ENCODE data around the gene GMEB2. TPM values are rescaled to one million over a fixed set of nuclear protein-coding genes. Genes with fewer than 3 reads are reported as not detected.
"Not testable (repeated sequence)": the region's sequence is repeated elsewhere in the genome, so short reads cannot be mapped to it uniquely, and the experiment has no call there.

GMEB2 gene
- total RNA-seq, 2 experiments from 2014 or later: 16.3 to 19.3 TPM

DNA sequence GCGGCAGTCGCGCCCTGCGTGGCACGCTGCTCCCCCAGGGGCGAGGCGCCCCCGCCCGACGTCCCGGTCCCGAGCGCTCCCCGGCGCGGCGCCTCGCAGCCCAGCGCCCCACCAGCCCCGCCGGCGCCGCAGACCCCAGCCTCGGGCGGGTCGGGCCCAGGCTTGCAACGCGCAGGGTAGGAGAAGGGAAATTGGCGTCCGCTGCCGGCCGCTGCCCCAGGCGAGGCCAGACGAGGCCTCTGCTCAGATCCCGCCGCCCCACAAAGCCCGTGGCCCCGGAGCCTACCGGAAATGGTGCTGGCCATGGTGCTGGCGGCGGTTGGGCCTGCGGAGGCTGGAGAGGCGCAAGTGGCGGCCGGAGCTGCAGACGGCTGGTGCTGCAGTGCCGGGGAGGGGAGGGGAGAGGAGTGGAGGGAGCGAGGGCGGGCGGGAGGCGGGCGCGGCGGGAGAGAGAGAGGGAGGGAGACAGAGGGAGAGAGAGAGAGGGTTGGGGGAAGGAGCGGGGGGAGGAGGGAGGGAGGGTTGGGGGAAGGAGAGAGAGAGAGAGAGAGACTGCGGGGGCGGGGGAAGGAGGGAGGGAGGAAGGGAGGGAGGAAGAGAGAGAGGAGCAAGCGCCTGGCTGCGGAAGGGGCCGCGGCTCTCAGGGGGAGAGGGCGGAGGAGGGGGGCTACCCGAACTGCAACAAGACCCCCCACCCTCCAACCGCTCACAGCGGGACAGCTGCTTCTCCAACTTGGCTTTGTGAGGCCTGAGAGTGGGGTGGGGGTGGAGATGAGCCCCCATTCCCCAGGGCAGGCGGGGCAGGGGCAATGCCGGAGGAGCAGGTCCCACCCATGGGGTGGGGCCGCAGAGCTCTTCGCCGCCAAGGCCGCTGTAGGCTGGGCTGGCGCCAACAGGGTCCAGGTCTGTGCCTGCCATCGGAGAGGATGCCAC, 26.4 kb upstream of the GMEB2 start, which contains the start of gene STMN3:
Gene STMN3 (minus strand): TSS at position 384 of the 933 bp plus-strand sequence. CDS start 79 bp downstream, at position 305.
- CTCF ChIA-PET: interaction anchor here (1.1 to 1.5 kb wide), 2 partner anchors 12 to 28 kb away, joined by 4 to 7 read pairs; no protein-coding TSS in a partner anchor
- Mint-ChIP-seq H3K4me1 (peaks cover 26% of the 10 kb centered on the region), H3K9me3 (ENCODE audit: low read depth) (no peaks in the 10 kb centered on the region), H3K27me3 (peaks cover 6% of the 10 kb centered on the region), H3K4me3 (peak within 1 kb of the TSS; percentile 70), H3K36me3 (no peaks in the 10 kb centered on the region), H3K27ac (peak within 1 kb of the TSS; percentile 56)
- DNase-seq: peak; percentile 84
- peak; percentile 56 for ATAC-seq

DNA sequence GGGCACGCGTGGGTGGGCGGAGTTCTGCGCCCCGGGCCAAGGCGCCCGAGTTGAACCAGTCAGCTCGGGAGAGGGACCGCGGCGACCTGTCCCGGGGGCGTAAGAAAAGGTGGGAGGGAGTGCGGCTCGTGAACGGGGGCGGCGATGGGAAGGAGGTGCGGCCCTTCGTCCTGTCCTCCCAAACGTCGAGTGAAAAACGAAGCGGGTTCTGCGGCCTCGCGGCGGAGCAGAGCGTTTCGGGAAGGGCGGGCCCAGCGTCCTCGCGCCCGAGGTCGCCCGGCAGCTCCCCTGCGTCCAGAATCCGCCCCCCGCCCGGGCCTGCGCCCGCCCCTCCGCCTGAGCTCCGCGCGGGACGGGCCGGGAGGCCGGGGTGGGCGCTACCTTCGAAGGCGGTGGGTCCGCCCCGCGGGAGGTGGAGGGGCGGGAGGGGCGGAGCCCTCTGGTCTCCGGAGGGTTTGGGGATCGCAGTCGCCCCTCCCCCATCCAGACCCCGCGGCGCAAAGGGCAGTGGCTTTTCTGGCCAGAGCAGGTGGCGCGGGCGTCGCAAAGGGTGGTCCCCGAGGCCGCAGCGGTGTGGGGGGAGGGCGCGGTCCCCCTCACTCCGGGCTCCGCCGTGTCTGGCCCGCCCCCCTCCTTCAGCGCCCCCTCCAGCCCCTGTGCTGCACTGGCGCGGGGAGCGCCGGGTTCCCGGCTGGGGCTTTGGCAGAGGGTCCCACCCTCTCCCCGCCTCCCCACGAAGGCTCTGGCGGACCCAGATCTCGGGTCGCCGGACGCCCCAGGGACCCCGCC, 25.5 kb upstream of the GMEB2 start:
- ATAC-seq: peak; percentile 40
- Mint-ChIP-seq H3K36me3 (no peaks in the 10 kb centered on the region), H3K27me3 (peaks cover 6% of the 10 kb centered on the region), H3K4me1 (peaks cover 20% of the 10 kb centered on the region), H3K4me3 (peak overlapping the region; percentile 36), H3K9me3 (ENCODE audit: low read depth) (no peaks in the 10 kb centered on the region), H3K27ac (no peak overlapping the region)
- CTCF ChIA-PET: interaction anchor here (1.0 to 1.5 kb wide), 2 partner anchors 10 to 11 kb away, joined by 5 to 7 read pairs; no protein-coding TSS in a partner anchor
- no peak for DNase-seq

DNA sequence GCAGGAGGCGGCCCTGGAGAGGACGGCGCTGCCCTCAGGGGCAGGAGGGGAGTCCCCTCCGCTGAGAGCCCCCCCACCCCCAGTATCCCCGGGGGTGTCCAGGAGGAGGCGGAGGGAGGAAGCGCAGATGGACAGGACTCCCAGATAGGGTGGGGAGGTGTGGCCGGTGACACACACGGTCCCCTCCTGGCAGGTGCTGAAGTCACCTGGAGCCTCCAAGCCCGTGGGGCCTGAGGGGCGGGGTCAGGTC, 25.0 kb upstream of the GMEB2 start:
- no peak for DNase-seq
- no peak overlapping the region for H3K27ac Mint-ChIP-seq
- CTCF ChIA-PET: interaction anchor here (1.0 kb wide), 1 partner anchor 10 kb away, joined by 5 read pairs; no protein-coding TSS in a partner anchor

DNA sequence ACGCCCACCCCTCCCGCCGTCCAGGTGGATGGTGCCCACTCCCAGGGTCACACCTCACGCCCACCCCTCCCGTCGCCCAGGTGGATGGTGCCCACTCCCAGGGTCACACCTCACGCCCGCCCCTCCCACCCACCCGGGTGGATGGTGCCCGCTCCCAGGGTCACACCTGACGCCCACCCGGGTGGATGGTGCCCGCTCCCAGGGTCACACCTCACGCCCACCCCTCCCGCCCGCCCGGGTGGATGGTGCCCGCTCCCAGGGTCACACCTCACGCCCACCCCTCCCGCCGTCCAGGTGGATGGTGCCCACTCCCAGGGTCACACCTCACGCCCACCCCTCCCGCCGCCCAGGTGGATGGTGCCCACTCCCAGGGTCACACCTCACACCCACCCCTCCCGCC, 23.6 kb upstream of the GMEB2 start:
- H3K9me3 Mint-ChIP-seq (ENCODE audit: low read depth); ATAC-seq: not testable (repeated sequence)

More for the DNA sequence above, 25.0 kb upstream of the GMEB2 start:
- Mint-ChIP-seq H3K4me1 (peaks cover 15% of the 10 kb centered on the region), H3K9me3 (ENCODE audit: low read depth) (no peaks in the 10 kb centered on the region), H3K36me3 (no peaks in the 10 kb centered on the region), H3K4me3 (peak overlapping the region; percentile 36), H3K27me3 (peaks cover 6% of the 10 kb centered on the region)
- ATAC-seq: no peak

DNA sequence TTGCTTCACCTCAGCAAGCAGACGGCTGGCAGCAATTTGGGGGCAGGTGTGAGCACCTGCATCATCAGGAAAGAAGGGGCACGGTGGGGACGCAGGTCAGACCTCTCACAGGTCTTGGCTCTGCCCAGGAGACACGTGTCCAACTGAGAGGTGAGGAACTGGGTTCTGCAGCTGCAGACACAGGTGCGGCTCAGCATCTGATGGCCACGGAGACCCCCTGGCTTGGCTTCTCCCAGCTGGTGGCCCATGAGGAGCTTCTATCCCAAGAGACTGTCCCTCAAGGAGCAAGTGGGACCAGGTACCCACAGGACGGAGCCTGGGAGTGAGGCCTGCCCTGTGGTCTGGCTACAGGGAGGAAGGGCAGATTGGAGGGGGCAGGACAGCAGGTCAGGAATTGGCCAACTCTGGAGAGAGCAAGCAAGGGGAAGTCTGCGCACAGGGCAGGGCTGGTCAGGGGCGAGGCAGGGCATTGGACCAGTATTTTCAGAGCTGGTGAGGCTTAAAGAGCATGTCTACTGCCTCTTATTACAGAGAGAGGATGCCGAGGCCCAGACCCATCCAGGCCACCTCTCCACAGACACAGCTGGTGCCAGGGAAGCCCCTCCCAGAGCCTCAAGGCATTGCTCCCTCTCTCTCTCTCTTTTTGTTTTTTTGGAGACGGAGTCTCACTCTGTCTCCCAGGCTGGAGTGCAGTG, 22.1 kb upstream of the GMEB2 start:
- Mint-ChIP-seq H3K36me3 (no peaks in the 10 kb centered on the region), H3K27me3 (peaks cover 6% of the 10 kb centered on the region), H3K4me3 (no peak overlapping the region), H3K27ac (no peak overlapping the region), H3K9me3 (ENCODE audit: low read depth) (no peaks in the 10 kb centered on the region), H3K4me1 (peaks cover 7% of the 10 kb centered on the region)
- CTCF ChIA-PET: no interaction called here
- DNase-seq (no peak), ATAC-seq (no peak)

More for the DNA sequence above, 23.6 kb upstream of the GMEB2 start:
- H3K27ac Mint-ChIP-seq, H3K36me3 Mint-ChIP-seq, CTCF ChIA-PET, H3K4me3 Mint-ChIP-seq, H3K27me3 Mint-ChIP-seq, DNase-seq: not testable (repeated sequence)
- peaks cover 15% of the 10 kb centered on the region for H3K4me1 Mint-ChIP-seq

DNA sequence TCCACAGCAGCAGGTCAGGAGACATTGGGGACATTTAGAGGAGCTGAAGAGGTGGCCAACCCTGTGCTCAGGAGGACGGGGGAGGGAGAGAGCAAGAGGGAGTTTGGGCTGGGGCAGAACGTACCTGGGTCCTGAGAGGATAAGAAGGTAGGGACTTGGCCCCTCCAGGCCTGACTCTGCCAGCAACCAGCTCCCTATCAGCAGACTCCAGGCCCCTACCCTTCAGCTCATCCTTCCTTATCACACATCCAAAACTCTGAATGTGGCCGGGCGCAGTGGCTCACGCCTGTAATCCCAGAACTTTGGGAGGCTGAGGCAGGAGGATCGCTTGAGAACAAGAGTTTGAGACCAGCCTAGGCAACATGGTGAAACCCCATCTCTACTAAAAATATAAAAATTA, 21.3 kb upstream of the GMEB2 start:
- CTCF ChIA-PET: interaction anchor here (0.8 to 1.0 kb wide), 3 partner anchors 35 to 472 kb away, joined by 3 read pairs; no protein-coding TSS in a partner anchor

DNA sequence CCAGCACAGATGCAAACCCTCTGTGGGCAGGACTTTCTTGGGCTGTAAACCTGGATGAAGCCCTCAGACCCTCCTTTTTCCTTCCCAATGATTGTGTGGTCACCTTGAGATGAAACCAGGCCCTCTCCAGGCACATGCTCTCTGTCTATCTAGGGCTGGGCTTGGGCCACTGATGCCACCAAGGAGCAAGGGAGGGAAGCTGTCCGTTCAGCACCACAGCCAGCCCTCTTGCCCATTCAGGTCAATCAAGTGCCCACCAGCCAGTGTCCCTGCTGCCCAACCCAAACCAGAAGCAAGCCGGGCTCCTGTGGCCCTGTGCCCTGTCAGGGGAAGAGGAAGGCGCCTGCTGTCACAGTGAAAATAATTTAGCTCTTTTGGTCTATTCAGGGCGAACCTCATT, 18.3 kb upstream of the GMEB2 start:
- CTCF ChIA-PET: interaction anchor here (1.0 to 1.3 kb wide), 2 partner anchors 106 to 108 kb away, joined by 3 read pairs; partner anchors contain the start of gene PTK6

More for the DNA sequence above, 21.3 kb upstream of the GMEB2 start:
- no peak overlapping the region for H3K27ac Mint-ChIP-seq
- ATAC-seq (no peak), DNase-seq (no peak)
- no peaks in the 10 kb centered on the region for H3K9me3 Mint-ChIP-seq (ENCODE audit: low read depth)
- peaks cover 3% of the 10 kb centered on the region for H3K4me1 Mint-ChIP-seq
- H3K4me3 Mint-ChIP-seq: no peak overlapping the region
- H3K27me3 Mint-ChIP-seq: peaks cover 6% of the 10 kb centered on the region
- H3K36me3 Mint-ChIP-seq: no peaks in the 10 kb centered on the region

DNA sequence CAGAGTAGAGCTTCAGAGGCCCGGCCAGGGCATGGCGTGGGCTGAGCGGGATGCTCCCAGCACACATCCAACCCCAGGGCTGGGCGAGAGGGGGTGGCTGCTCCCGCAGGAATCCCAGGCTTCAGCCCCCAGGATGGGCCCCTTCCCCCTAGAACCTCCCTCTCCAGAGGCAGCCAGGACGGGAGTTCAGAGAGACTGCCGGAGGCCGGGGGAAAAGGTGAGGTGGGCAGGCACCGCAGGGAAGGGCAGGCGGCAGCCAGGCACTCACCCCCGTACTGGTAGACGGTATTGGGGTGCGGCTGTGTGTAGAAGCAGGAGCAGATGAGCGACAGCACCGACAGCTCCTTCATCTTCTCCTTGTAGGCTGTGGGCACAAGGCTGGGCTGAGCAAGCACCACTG, 17.0 kb upstream of the GMEB2 start:
- Mint-ChIP-seq H3K9me3 (ENCODE audit: low read depth) (no peaks in the 10 kb centered on the region), H3K27me3 (no peaks in the 10 kb centered on the region), H3K4me1 (peaks cover 14% of the 10 kb centered on the region), H3K36me3 (no peaks in the 10 kb centered on the region), H3K27ac (no peak overlapping the region), H3K4me3 (no peak overlapping the region)
- CTCF ChIA-PET: no interaction called here
- ATAC-seq (no peak), DNase-seq (no peak)

More for the DNA sequence above, 18.3 kb upstream of the GMEB2 start:
- Mint-ChIP-seq H3K4me1 (peaks cover 4% of the 10 kb centered on the region), H3K4me3 (no peak overlapping the region), H3K9me3 (ENCODE audit: low read depth) (no peaks in the 10 kb centered on the region), H3K27me3 (no peaks in the 10 kb centered on the region), H3K36me3 (no peaks in the 10 kb centered on the region), H3K27ac (no peak overlapping the region)
- no peak for ATAC-seq
- no peak for DNase-seq

DNA sequence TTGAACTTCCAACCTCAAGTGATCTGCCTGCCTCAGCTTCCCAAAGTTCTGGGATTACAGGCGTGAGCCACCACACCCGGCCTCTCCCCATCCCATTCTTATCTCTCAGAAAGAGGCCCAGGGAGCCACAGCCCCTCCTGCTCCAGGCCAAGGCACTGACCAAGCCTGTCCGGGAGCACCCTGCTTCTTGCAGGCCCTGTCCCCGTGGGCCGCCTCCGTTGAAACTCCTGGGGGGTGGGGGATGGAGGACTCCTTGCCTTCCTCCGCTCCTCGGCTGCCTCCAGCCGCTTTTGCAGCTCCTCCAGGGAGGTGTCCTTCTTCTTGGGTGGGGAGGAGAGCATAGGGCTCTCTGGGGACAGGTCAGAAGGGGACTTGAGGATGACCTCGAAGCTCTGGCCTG, 16.6 kb upstream of the GMEB2 start:
- H3K4me1 Mint-ChIP-seq: peaks cover 16% of the 10 kb centered on the region
- no peak for ATAC-seq
- H3K36me3 Mint-ChIP-seq: no peaks in the 10 kb centered on the region
- no peaks in the 10 kb centered on the region for H3K9me3 Mint-ChIP-seq (ENCODE audit: low read depth)
- DNase-seq: no peak
- H3K4me3 Mint-ChIP-seq: peak overlapping the region; percentile 35
- H3K27me3 Mint-ChIP-seq: no peaks in the 10 kb centered on the region
- CTCF ChIA-PET: no interaction called here
- H3K27ac Mint-ChIP-seq: no peak overlapping the region

DNA sequence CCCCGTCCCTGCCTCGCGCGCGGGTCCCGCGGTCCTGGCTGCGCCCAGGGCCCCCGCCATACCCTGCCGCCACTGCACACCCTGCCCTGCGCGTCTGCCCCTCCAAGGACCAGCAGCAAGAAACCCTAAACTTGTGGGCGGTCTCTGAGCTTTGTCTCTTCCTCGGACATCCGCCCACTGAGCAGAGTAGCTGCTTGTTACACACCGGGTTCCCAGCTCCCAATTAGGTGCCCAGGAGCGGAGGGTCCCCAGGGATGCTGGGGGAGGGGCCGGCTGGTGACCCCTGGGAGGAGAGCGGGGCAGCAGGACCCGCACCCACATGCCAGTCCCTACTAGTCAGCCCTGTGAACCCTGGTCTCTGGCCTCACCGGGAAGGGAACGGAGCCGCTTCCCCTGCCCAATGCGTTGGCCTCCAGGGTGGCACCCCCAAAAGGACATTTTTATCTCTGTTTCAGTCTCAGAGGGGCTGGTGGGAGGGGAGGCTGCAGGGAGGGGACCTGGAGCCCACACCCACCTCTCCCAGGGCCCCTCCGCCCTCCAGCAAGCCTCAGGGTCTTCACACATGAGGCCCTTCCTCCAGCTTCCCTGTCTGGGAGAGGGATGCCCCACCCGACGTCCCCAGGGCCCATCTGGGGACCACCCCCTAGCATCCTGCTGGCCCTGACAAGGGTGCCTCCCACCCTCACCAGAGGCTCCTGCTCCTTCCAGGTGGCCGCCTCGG, 15.8 kb upstream of the GMEB2 start:
- H3K27ac Mint-ChIP-seq: peak overlapping the region; percentile 57
- H3K27me3 Mint-ChIP-seq: no peaks in the 10 kb centered on the region
- peak overlapping the region; percentile 57 for H3K4me3 Mint-ChIP-seq
- H3K36me3 Mint-ChIP-seq: no peaks in the 10 kb centered on the region
- DNase-seq (peak; percentile 58), ATAC-seq (no peak)
- H3K4me1 Mint-ChIP-seq: peaks cover 22% of the 10 kb centered on the region
- CTCF ChIA-PET: interaction anchor here (0.9 to 2.1 kb wide), 18 partner anchors 9 to 338 kb away, joined by 3 to 19 read pairs (median 6); partner anchors contain the start of genes HELZ2, LIME1, PPDPF and PRPF6
- no peaks in the 10 kb centered on the region for H3K9me3 Mint-ChIP-seq (ENCODE audit: low read depth)

DNA sequence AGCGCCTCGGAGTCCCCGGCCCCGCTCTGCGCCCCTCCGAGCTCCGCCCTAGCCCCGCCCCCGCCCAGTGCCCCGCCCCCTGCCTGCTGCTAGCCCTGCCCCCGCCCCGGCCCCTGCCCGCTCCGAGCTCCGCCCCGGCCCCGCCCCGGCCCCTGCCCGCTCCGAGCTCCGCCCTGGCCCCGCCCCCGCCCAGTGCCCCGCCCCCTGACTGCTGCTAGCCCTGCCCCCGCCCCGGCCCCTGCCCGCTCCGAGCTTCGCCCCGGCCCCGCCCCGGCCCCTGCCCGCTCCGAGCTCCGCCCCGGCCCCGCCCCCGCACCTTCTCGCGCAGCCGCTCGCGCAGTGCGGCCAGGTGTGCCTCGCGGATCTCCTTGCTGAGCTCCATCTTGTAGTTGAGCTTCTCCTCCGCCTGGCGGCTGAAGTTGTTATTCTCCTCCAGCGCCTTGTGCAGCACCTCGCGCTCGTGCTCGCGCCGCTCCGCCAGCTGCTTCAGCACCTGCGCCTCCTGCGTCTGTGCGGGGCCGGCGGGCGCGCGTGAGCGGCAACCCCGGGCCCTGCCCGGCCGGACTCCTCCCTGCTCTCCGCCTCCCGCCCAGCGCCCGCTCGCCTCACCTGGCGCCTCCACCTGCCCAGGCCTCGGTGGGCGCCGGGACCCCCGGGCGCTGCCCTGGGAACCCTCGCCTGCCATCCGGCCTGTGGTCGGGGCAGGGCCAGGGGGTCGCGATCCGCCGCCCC, 15.1 kb upstream of the GMEB2 start:
- CTCF ChIA-PET: interaction anchor here (0.7 to 2.1 kb wide), 27 partner anchors 10 to 339 kb away, joined by 3 to 19 read pairs (median 5); partner anchors contain the start of genes GMEB2, HELZ2, LIME1 and PPDPF

More for the DNA sequence above, 15.1 kb upstream of the GMEB2 start:
- Mint-ChIP-seq H3K27me3 (no peaks in the 10 kb centered on the region), H3K27ac (peak overlapping the region; percentile 80), H3K4me1 (peaks cover 27% of the 10 kb centered on the region), H3K9me3 (ENCODE audit: low read depth) (no peaks in the 10 kb centered on the region), H3K4me3 (peak overlapping the region; percentile 64), H3K36me3 (no peaks in the 10 kb centered on the region)
- ATAC-seq: peak; percentile 63
- DNase-seq: peak; percentile 97
